ENCODE measurements around the gene ITGAD.
A peak's percentile ranks its signal among the peaks of the same experiment; 100 is the strongest.

Gene ITGAD

DNA sequence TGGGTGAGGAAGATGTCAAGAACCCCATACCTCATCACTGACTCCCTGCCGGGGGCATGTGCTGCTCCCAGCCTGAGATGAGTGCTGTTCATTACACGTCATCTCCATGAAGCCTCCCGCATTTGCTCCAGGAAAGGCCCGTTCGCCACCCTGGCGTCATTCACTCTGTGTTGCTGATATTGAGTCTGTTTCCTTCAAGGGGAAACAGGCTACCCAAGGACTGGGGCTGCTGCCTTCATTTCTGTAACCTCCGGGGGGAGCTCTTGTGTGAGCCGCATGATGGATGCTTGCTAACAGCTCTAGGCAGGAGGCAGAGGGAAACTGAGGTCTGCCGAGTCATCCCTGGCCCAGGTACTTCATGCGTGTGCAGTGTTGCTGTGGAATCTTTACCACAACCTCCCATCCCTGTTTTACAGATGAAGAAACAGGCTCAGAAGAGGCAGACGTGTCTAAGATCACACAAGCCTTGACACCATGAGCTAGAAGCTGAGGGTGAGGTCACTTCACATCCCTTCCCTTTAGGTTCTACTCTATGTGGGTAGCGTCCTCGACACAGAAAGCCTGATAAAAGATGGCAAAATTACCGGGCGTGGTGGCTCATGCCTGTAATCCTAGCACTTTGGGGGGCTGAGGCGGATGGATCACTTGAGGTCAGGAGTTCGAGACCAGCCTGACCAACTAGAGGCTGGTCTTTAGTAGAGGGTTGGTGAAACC lies 62.6 kb downstream of the ITGAD start:
- TF ChIP-seq, protein P1, sequence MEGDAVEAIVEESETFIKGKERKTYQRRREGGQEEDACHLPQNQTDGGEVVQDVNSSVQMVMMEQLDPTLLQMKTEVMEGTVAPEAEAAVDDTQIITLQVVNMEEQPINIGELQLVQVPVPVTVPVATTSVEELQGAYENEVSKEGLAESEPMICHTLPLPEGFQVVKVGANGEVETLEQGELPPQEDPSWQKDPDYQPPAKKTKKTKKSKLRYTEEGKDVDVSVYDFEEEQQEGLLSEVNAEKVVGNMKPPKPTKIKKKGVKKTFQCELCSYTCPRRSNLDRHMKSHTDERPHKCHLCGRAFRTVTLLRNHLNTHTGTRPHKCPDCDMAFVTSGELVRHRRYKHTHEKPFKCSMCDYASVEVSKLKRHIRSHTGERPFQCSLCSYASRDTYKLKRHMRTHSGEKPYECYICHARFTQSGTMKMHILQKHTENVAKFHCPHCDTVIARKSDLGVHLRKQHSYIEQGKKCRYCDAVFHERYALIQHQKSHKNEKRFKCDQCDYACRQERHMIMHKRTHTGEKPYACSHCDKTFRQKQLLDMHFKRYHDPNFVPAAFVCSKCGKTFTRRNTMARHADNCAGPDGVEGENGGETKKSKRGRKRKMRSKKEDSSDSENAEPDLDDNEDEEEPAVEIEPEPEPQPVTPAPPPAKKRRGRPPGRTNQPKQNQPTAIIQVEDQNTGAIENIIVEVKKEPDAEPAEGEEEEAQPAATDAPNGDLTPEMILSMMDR (IDR thresholded peaks at IDR 0.05; ENCODE audit: insufficient read depth, missing control alignments), result peak; percentile 46
- DNase-seq (ENCODE audit: insufficient read length, low spot score), result no peak
- FAIRE-seq, result no peak

DNA sequence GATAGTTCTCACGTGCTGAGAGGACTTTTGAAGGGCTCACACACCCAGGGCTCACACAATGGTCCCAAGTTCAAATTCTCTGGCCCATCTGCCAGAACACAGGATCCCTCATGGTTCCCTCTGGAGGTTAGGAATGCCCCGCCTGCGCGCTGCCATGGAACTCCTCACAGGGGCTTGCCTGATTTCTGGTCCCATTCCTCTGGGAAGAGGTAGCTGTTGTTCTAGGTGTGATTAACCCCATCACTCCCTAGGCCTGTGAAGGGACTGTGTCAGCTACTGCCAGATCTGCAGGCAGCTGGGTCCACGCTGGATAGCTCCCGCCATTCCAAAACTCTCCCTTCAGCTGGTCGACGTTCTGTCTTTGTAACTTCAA lies 63.8 kb downstream of the ITGAD start:
- DNase-seq (ENCODE audit: insufficient read length, low spot score), result no peak
- TF ChIP-seq, protein P1 (IDR thresholded peaks at IDR 0.05; ENCODE audit: insufficient read depth, missing control alignments), result no peak
- FAIRE-seq, result no peak

DNA sequence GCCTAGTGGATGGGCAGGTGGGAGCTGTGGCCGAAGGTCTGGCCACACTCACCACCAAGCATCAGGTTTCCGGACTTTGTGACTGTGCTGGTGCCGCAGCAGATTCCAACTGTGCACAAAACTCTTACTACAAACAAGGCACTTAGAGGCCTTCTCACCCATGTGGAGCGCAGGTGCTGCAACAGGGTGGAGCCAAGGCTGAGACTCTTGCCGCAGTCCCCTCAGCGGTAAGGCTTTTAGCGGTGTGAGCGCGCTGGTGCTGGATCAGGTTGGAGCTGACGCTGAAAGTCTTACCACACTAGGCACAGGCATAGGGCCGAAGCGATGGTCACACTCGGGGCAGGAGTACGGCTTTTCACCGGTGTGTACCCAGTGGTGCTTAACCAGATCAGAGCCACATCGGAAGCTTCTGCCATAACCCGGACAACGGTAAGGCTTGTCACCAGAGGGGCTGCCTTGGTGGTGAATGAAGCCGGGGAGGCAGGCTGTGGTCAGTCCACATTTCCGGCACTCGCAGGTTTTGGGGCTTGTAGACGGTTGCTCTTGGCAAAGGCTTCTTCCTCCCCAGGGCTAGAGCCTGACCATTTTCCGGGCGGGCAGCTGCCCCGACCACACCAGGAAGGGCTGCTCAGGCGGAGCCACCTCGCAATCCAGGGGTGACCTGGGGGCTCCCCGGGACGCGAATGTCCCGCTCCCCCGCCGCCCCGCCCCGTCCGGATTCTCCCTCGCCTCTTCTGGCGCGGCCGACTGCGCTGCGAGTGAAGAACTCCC lies 65.1 kb downstream of the ITGAD start:
- DNase-seq (ENCODE audit: insufficient read length, low spot score), result no peak
- TF ChIP-seq, protein P1 (IDR thresholded peaks at IDR 0.05; ENCODE audit: insufficient read depth, missing control alignments), result no peak
- FAIRE-seq, result no peak

DNA sequence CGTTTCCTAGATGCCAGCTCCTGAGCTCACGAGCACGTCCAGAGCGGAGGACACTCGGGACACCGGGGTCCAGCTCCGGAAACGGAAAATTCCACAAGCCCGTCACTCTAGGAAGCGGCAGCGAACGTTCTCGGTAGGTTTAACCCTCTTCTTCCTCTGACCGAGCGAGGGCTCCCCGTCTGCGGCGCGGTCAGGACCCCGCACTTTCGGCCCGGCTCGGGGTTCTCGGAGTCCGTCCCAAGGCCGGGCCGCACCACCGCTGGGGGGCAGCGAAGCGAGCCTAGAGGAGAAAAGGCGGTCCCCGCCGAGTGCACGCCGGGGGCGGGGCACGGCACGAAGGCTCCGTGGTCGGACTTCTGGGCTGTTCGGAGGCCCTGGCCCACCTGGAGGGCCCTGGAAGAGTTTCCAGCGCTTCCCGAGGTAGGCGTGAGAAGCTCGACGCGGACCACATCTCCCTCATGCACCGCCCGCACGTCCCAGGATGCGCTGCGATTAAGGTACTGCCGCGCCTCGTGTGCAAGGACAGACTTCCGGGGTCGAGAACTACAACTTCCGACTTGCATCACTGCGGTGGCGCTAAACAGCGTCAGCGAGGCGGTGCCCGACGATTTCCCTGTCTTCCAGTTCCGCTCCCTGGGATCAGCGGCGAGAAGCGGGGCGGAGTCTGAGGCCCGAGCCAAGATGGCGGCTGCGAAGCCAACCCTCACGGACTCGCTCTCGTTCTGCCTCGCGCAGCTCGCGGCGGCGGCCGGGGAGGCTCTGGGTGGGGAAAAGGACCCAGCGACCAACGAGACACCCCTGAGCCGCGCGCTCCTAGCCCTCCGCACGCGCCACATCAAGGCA lies 65.9 kb downstream of the ITGAD start, which contains the start of gene ARMC5:
TSS of gene ARMC5 (plus strand) at position 658 of the 843 bp plus-strand sequence. CDS start at position 682, 24 bp downstream.
- TF ChIP-seq, protein P1 (IDR thresholded peaks at IDR 0.05; ENCODE audit: insufficient read depth, missing control alignments), result peak; percentile 52
- FAIRE-seq, result no peak
- DNase-seq (ENCODE audit: insufficient read length, low spot score), result peak; percentile 82

DNA sequence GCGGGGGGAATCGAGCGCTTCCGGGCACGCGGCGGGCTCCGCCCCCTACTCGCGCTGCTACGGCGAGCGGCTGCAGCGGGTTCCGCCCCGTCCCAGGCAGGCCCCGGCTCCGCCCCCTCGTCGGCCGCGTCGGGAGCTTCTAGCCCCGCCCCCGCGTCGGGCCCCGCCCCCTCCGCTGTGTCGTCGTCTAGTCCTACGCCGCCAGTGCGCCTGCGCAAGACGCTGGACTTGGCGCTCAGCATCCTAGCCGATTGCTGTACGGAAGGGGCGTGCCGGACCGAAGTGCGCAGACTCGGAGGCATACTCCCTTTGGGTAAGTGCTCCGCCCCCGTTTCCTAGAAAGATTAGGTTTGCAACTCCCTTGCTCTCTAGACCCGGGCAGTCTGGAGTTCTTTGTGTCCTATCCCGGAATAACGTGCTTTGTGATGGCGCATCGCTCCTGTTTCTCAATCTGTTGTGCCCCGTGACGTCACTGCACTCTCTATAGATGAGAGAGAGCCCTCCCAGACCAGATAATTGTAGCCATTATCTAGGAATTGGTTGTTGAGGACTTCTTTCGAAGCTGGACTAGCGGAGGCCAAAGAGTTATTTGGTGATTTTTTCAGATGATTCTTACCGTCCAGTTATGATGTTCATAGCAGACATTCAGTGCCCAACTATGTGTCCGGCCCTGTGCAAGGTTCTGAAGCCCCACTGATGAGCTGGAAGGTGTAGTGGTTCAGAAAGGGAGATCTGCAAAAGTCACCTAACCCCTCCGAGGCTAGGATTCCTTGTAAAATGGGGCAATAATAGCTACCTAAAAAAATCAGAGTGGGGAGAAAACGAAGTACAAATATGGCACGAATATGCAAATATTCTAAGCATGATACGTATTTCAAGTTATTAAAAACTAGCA lies 66.8 kb downstream of the ITGAD start:
- TF ChIP-seq, protein P1 (IDR thresholded peaks at IDR 0.05; ENCODE audit: insufficient read depth, missing control alignments), result no peak
- FAIRE-seq, result no peak
- peak; percentile 80 for DNase-seq (ENCODE audit: insufficient read length, low spot score)

DNA sequence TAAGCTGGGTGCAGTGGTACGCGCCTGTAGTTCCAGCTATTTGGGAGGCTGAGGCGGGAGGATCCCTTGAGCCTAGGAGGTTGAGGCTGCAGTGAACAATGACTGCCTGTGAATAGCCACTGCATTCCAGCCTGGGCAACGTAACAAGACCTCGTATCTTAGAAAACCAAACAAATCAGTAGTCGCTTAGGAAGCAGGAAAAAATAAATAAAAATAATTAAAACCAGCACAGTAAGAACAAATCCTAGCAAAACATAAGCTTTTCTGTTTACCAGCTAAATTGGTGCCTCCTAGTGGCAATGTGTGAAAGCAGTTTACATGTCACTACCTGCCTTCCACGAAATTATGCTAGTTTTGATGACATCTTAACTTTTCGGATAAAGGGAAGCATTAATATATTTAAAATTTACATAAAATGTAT lies 67.5 kb downstream of the ITGAD start:
- no peak for FAIRE-seq
- DNase-seq (ENCODE audit: insufficient read length, low spot score), result no peak
- TF ChIP-seq, protein P1 (IDR thresholded peaks at IDR 0.05; ENCODE audit: insufficient read depth, missing control alignments), result peak; percentile 52
